Epithelial cell of proximal tubule (primary cell): ENCODE measurements around the gene SNAPC2. TPM values are rescaled to one million over a fixed set of nuclear protein-coding genes. Genes with fewer than 3 reads are reported as not detected.
A peak's percentile ranks its signal among the peaks of the same experiment; 100 is the strongest.

Source experiments
- DNase-seq: peaks from one replicate; pipeline ENCODE4 v3.0.0-alpha.2; 2011; ENCODE audit warnings: low read depth
- H3K4me3 ChIP-seq: 2 replicates; pipeline ENCODE4 v1.5.1; 2011; ENCODE audit warnings: low read depth, mild to moderate bottlenecking, low read length
- CTCF ChIP-seq: conservative IDR thresholded peaks from 2 replicates; pipeline ENCODE4 v1.5.1; 2012; ENCODE audit warnings: low read depth, mild to moderate bottlenecking, low read length
- total RNA-seq: library from RNA; depleted of rRNA; stranded (reverse); fragments of >200 nt; gene quantifications from 2 replicates; pipeline ENCODE4 v1.2.3, GENCODE V29; 2015

SNAPC2 gene
- total RNA-seq, 1 donor from 2014 or later = 34.2 TPM

DNA sequence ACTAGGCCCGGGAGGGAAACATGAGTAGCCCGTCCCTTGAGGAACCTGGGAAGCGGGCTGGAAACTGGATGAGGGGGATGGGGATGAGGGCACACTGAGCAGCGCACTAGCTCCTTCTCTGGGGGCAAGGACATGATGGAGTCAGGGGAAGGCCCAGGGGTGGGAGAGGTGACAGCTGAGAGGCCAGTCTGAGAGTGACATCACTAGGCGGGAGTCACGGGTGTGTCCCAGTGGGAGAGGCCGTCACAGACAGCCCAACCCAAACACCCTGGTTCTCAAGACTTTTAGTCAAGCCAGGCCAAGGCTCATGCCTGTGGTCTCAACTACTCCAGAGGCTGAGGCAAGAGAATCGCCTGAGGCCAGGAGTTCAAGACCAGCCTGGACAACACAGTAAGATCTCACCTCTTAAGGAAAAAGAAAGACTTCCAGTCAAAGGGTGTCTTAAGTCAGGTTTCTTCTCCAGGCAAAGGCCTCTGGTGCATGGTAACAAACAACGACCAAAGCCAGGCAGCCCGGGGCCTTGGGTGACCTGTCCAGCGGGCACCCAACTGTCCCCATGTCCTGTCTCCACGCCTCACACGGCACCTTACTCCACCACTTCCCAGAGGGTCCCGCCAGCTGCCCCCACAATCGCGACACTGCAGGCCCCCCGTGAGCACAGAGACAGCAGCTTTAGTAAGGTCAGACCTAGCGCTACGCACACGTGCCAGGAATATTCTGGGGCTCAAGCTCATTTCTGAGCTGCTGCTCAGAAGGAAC, 48.8 kb downstream of the SNAPC2 start:
- TF ChIP-seq CTCF = no peak
- no peak for DNase-seq

DNA sequence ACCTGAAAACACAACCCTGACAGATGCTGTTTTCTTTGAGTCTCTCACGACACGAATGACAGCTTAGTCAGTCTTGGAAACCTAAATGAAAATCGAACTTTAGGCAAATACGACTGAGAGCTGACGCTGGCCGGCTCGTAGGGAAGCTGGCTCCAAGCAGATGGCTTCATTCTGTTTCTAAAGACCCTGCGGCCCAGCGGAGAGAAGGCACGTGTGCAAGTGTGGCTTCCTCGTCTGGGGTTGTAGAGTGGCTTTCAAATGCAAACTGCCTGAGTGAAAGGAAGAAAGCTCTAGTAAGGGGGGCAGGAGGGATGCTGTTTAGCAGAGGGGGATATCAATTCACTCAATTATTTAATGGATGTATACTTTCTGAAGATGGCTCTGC, 49.4 kb downstream of the SNAPC2 start:
- DNase-seq = no peak
- H3K4me3 ChIP-seq = no peak overlapping the region
- TF ChIP-seq CTCF = no peak

More for the DNA sequence above, 48.8 kb downstream of the SNAPC2 start:
- no peak overlapping the region for H3K4me3 ChIP-seq

GRCh38 chr19:7970716-7971448, 50.7 kb downstream of the SNAPC2 start:
- peak; percentile 82 for TF ChIP-seq CTCF
- H3K4me3 ChIP-seq = no peak overlapping the region
- no peak for DNase-seq

- no peak overlapping the region for H3K4me3 ChIP-seq
- no peak for TF ChIP-seq CTCF
- no peak for DNase-seq
These were observed 51.7 kb downstream of the SNAPC2 start for GRCh38 chr19:7971553-7972520.

Other genes with a start within 250 kb of the SNAPC2 start
- not detected in 2 replicates for gene MCEMP1, start 243.2 kb upstream of the SNAPC2 start, total RNA-seq
- 110 and 158 TPM in 2 replicates for gene TRAPPC5, start 239.5 kb upstream of the SNAPC2 start, total RNA-seq
- not detected in 2 replicates for gene FCER2, start 218.2 kb upstream of the SNAPC2 start, total RNA-seq
- gene CLEC4G, start 188.2 kb upstream of the SNAPC2 start, total RNA-seq = not detected in 2 replicates
- 0.12 TPM in 1 of 2 replicates, not detected in the other for gene CD209, start 172.8 kb upstream of the SNAPC2 start, total RNA-seq
- not detected in 2 replicates for gene CLEC4M, start 157.1 kb upstream of the SNAPC2 start, total RNA-seq
- 6.1 and 9.3 TPM in 2 replicates for gene EVI5L, start 90.1 kb upstream of the SNAPC2 start, total RNA-seq
- gene PRR36, start 45.9 kb upstream of the SNAPC2 start, total RNA-seq = 0.72 and 0.81 TPM in 2 replicates
- gene LRRC8E, start 31.8 kb upstream of the SNAPC2 start, total RNA-seq = 11.9 and 18.9 TPM in 2 replicates
- 7.6 and 14.6 TPM in 2 replicates for gene MAP2K7, start 16.5 kb upstream of the SNAPC2 start, total RNA-seq
- 1.6 and 16.8 TPM in 2 replicates for gene TGFBR3L, start 5.5 kb upstream of the SNAPC2 start, total RNA-seq
- gene CTXN1, start 5.8 kb downstream of the SNAPC2 start, total RNA-seq = 12.4 and 42.8 TPM in 2 replicates
- gene TIMM44, start 23.3 kb downstream of the SNAPC2 start, total RNA-seq = 39.0 and 108 TPM in 2 replicates
- 28.6 and 69.6 TPM in 2 replicates for gene ELAVL1, start 85.3 kb downstream of the SNAPC2 start, total RNA-seq
- not detected in 2 replicates for gene CCL25, start 132.4 kb downstream of the SNAPC2 start, total RNA-seq
- gene FBN3, start 229.3 kb downstream of the SNAPC2 start, total RNA-seq = 0.06 TPM in 1 of 2 replicates, not detected in the other